ENCODE measurements around the gene PCSK7. TPM values are rescaled to one million over a fixed set of nuclear protein-coding genes. Genes with fewer than 3 reads are reported as not detected.

PCSK7 gene
- total and polyA plus RNA-seq, 9 donors = 14.5 to 67.7 (median 31.1) TPM

- intact Hi-C loops (cut with DNase I) = loop anchor here in 1 of 4 donors (5.0 kb wide), 1 partner anchor 46 kb away; no protein-coding TSS in a partner anchor
- H3K27ac ChIP-seq = peak overlapping the region; percentile 17 to 38
- no peaks in the 10 kb centered on the region for H3K36me3 ChIP-seq
- DNase-seq = peak; percentile 72 to 84 (median 81)
- WGBS, 3 donors = 37 to 44% (median 40%) methylated on average over 22 of the region's 22 CpGs
- TF ChIP-seq CTCF (IDR thresholded peaks at IDR 0.05) (peak; percentile 26 to 76 (median 73)), EP300 (IDR thresholded peaks at IDR 0.05) (no peak), POLR2A (IDR thresholded peaks at IDR 0.05) (no peak)
- no peaks in the 10 kb centered on the region for H3K9me3 ChIP-seq
- no peaks in the 10 kb centered on the region for H3K27me3 ChIP-seq
- peaks cover 12% of the 10 kb centered on the region for H3K4me1 ChIP-seq (ENCODE audit: insufficient read depth)
- no peak overlapping the region for H3K4me3 ChIP-seq
Measured at GRCh38 chr11:117180661-117181585, 51.0 kb downstream of the PCSK7 start.

GRCh38 chr11:117180020-117180419 lies 51.9 kb downstream of the PCSK7 start:
- H3K4me1 ChIP-seq (ENCODE audit: insufficient read depth) = peaks cover 12% of the 10 kb centered on the region
- H3K27ac ChIP-seq = peak overlapping the region; percentile 33 to 88
- WGBS, 3 donors = 9 to 30% (median 11%) methylated on average over 4 of the region's 4 CpGs

GRCh38 chr11:117179048-117179999 lies 52.5 kb downstream of the PCSK7 start:
- Histone ChIP-seq H3K9me3 (no peaks in the 10 kb centered on the region), H3K4me3 (peak overlapping the region; percentile 65), H3K27ac (peak overlapping the region; percentile 79 to 88), H3K27me3 (no peaks in the 10 kb centered on the region), H3K36me3 (no peaks in the 10 kb centered on the region), H3K4me1 (ENCODE audit: insufficient read depth) (peaks cover 12% of the 10 kb centered on the region)
- WGBS, 3 donors = 0 to 1% (median 1%) methylated on average over 37 to 39 of the region's 39 CpGs
- intact Hi-C loops (cut with DNase I) = loop anchor here in 2 of 4 donors (2.0 to 10.0 kb wide), 2 partner anchors 41 to 45 kb away; no protein-coding TSS in a partner anchor
- peak in 4 of 5 donors; percentile 32 to 63 (median 46) for DNase-seq
- no peak for TF ChIP-seq CTCF (IDR thresholded peaks at IDR 0.05)
- TF ChIP-seq POLR2A (IDR thresholded peaks at IDR 0.05) = no peak
- TF ChIP-seq EP300 (IDR thresholded peaks at IDR 0.05) = no peak

More at GRCh38 chr11:117180020-117180419, 51.9 kb downstream of the PCSK7 start:
- H3K36me3 ChIP-seq = no peaks in the 10 kb centered on the region
- no peaks in the 10 kb centered on the region for H3K27me3 ChIP-seq
- H3K4me3 ChIP-seq = peak overlapping the region; percentile 65
- DNase-seq = peak in 2 of 5 donors; percentile 20 to 33
- intact Hi-C loops (cut with DNase I) = loop anchor here in 1 of 4 donors (5.0 kb wide), 1 partner anchor 47 kb away; no protein-coding TSS in a partner anchor
- H3K9me3 ChIP-seq = no peaks in the 10 kb centered on the region
- TF ChIP-seq POLR2A (IDR thresholded peaks at IDR 0.05) = no peak
- no peak for TF ChIP-seq EP300 (IDR thresholded peaks at IDR 0.05)
- no peak for TF ChIP-seq CTCF (IDR thresholded peaks at IDR 0.05)
